GM19193 (cell line): ENCODE results near the gene KCTD11.

Experiments used
- POLR2A ChIP-seq: IDR thresholded peaks from 4 replicates; pipeline ENCODE4 v1.6.1; 2011; ENCODE audit not compliant: insufficient read depth, insufficient read length; ENCODE audit errors: extremely low read depth

The KCTD11 gene

GRCh38 chr17:7314719-7315569, 37.0 kb upstream of the KCTD11 start, which contains the start of gene GPS2:
GPS2 (minus strand) TSS chr17:7315360; CDS start chr17:7315052, 308 bp downstream.
- TF ChIP-seq POLR2A = peak; percentile 86

GRCh38 chr17:7315570-7316235, 36.3 kb upstream of the KCTD11 start:
- TF ChIP-seq POLR2A = no peak

- TF ChIP-seq POLR2A = no peak
Observed at GRCh38 chr17:7317161-7317803, 34.7 kb upstream of the KCTD11 start.

GRCh38 chr17:7318121-7318860, 33.7 kb upstream of the KCTD11 start:
- no peak for TF ChIP-seq POLR2A

- TF ChIP-seq POLR2A = no peak
Observed at GRCh38 chr17:7321466-7321865, 30.5 kb upstream of the KCTD11 start.

- no peak for TF ChIP-seq POLR2A
Observed at GRCh38 chr17:7322520-7323194, 29.3 kb upstream of the KCTD11 start.

- no peak for TF ChIP-seq POLR2A
Observed at GRCh38 chr17:7323731-7324437, 28.1 kb upstream of the KCTD11 start.

- no peak for TF ChIP-seq POLR2A
Observed at GRCh38 chr17:7324438-7324779, 27.6 kb upstream of the KCTD11 start.

GRCh38 chr17:7325031-7325528, 26.9 kb upstream of the KCTD11 start:
- TF ChIP-seq POLR2A = no peak

- TF ChIP-seq POLR2A = no peak
Observed at GRCh38 chr17:7326186-7326585, 25.8 kb upstream of the KCTD11 start.

- TF ChIP-seq POLR2A = no peak
Observed at GRCh38 chr17:7327056-7327455, 24.9 kb upstream of the KCTD11 start.

- no peak for TF ChIP-seq POLR2A
Observed at GRCh38 chr17:7327501-7327900, 24.5 kb upstream of the KCTD11 start.

- TF ChIP-seq POLR2A = no peak
Observed at GRCh38 chr17:7328009-7328408, 24.0 kb upstream of the KCTD11 start.

GRCh38 chr17:7328840-7329373, 23.1 kb upstream of the KCTD11 start, which contains the start of gene NEURL4:
NEURL4 (minus strand) TSS chr17:7329335; CDS start chr17:7329312, 23 bp downstream.
- TF ChIP-seq POLR2A = peak; percentile 48
